GM19351 (cell line): Measurements from ENCODE around the gene ZNRF3.

Source experiments
- ATAC-seq: cut with Tn5 transposase; IDR thresholded peaks from one replicate; pipeline ENCODE4 v1.9.1; 2021; ENCODE audit warnings: mild to moderate bottlenecking, moderate library complexity; ENCODE audit not compliant: unreplicated experiment

The ZNRF3 gene

GRCh38 chr22:29056472-29056871 is 173.1 kb downstream of the ZNRF3 start:
- ATAC-seq = no peak

GRCh38 chr22:29060251-29060869 is 177.0 kb downstream of the ZNRF3 start:
- no peak for ATAC-seq

- ATAC-seq = no peak
Measured at GRCh38 chr22:29060931-29061330, 177.6 kb downstream of the ZNRF3 start.

GRCh38 chr22:29061773-29062172 is 178.4 kb downstream of the ZNRF3 start, which contains the start of gene C22orf31:
Gene C22orf31, minus strand, starts transcription at chr22:29061831. Its CDS starts 39 bp downstream, at chr22:29061792.
- no peak for ATAC-seq

- no peak for ATAC-seq
Measured at GRCh38 chr22:29062286-29062821, 179.0 kb downstream of the ZNRF3 start.

GRCh38 chr22:29065468-29066190 is 182.3 kb downstream of the ZNRF3 start:
- no peak for ATAC-seq

GRCh38 chr22:29069463-29069862 is 186.1 kb downstream of the ZNRF3 start:
- ATAC-seq = no peak

- no peak for ATAC-seq
Measured at GRCh38 chr22:29070490-29070889, 187.1 kb downstream of the ZNRF3 start.

- no peak for ATAC-seq
Measured at GRCh38 chr22:29071261-29072045, 188.1 kb downstream of the ZNRF3 start.

GRCh38 chr22:29072193-29072978 is 189.0 kb downstream of the ZNRF3 start:
- peak; percentile 93 for ATAC-seq

GRCh38 chr22:29072979-29073617 is 189.7 kb downstream of the ZNRF3 start, which contains the start of gene KREMEN1:
Gene KREMEN1, plus strand, starts transcription at chr22:29073035. Its CDS starts 96 bp downstream, at chr22:29073131.
- no peak for ATAC-seq

- no peak for ATAC-seq
Measured at GRCh38 chr22:29073618-29074275, 190.4 kb downstream of the ZNRF3 start.

GRCh38 chr22:29074276-29074772 is 191.0 kb downstream of the ZNRF3 start:
- ATAC-seq = no peak

GRCh38 chr22:29078036-29078868 is 194.9 kb downstream of the ZNRF3 start:
- no peak for ATAC-seq

GRCh38 chr22:29078869-29079207 is 195.5 kb downstream of the ZNRF3 start:
- no peak for ATAC-seq

GRCh38 chr22:29079218-29079901 is 196.0 kb downstream of the ZNRF3 start:
- no peak for ATAC-seq

GRCh38 chr22:29080106-29080975 is 197.0 kb downstream of the ZNRF3 start:
- ATAC-seq = no peak
